H1 (cell line): ENCODE data around the gene YOD1. TPM values are rescaled to one million over a fixed set of nuclear protein-coding genes. Genes with fewer than 3 reads are reported as not detected.

ENCODE experiments used
- CTCF ChIA-PET: fragments of 300-600 bp; sonication (Branson Sonifier 250); formaldehyde crosslinking; loops from one replicate; lab custom pipeline; 2021; ENCODE audit not compliant: partially characterized antibody; lab: Charles Lee
- POLR2A ChIA-PET: fragments of 300-600 bp; sonication (Branson Sonifier 250); formaldehyde crosslinking; loops from one replicate; lab custom pipeline; 2021; ENCODE audit warnings: inconsistent platforms; ENCODE audit not compliant: partially characterized antibody; lab: Charles Lee
- DNase-seq, 2 experiments: peaks; one replicate each; pipeline versions ENCODE4 v3.0.0 to v3.0.0-alpha.2; 2010 to 2022; ENCODE audit warnings: low spot score in 2 of 2, low read depth in 1 of 2, mixed read lengths in 1 of 2
- FAIRE-seq: peaks from 2 replicates; lab custom pipeline; 2011; peaks lifted over from hg19 to GRCh38; lab: Jason Lieb, UNC
- H2AFZ ChIP-seq: 2 replicates; pipeline ENCODE4 v1.8.1; 2012; ENCODE audit warnings: low read length, inconsistent platforms
- H2AK5ac ChIP-seq: 2 replicates; pipeline ENCODE4 v1.6.1; 2013; ENCODE audit warnings: low read depth, low read length
- H2BK120ac ChIP-seq: replicated peaks from 2 replicates; pipeline ENCODE3; 2013; ENCODE audit warnings: low read depth, low read length, inconsistent platforms
- H2BK12ac ChIP-seq: 2 replicates; pipeline ENCODE4 v1.6.1; 2013; ENCODE audit warnings: low read depth, low read length
- H2BK15ac ChIP-seq: 2 replicates; pipeline ENCODE4 v1.6.1; 2013; ENCODE audit warnings: low read length
- H2BK20ac ChIP-seq: 2 replicates; pipeline ENCODE4 v1.6.1; 2013; ENCODE audit warnings: low read length
- H2BK5ac ChIP-seq: 2 replicates; pipeline ENCODE4 v1.6.1; 2013; ENCODE audit warnings: low read depth, low read length
- H3K14ac ChIP-seq: 2 replicates; pipeline ENCODE4 v1.6.1; 2013; ENCODE audit warnings: inconsistent platforms; ENCODE audit not compliant: insufficient read length
- H3K18ac ChIP-seq: 2 replicates; pipeline ENCODE4 v1.6.1; 2013; ENCODE audit warnings: low read length; ENCODE audit errors: extremely low read depth
- H3K23ac ChIP-seq: 2 replicates; pipeline ENCODE4 v1.6.1; 2013; ENCODE audit warnings: inconsistent platforms; ENCODE audit not compliant: insufficient read length
- H3K23me2 ChIP-seq: 2 replicates; pipeline ENCODE4 v1.6.1; 2013; ENCODE audit warnings: low read depth, low read length
- H3K27ac ChIP-seq: 2 replicates; pipeline ENCODE4 v1.6.1; 2011; ENCODE audit warnings: low read depth, low read length, inconsistent platforms
- H3K27me3 ChIP-seq, 4 experiments: replicated peaks in 1 of 4; 1 replicate in 1 of 4; 2 replicates in 3 of 4; pipeline versions ENCODE4 v1.6.1 to v1.8.1; 2011 to 2013; ENCODE audit warnings: low read length in 3 of 4, mild to moderate bottlenecking in 3 of 4, inconsistent platforms in 2 of 4, mixed read lengths in 2 of 4, moderate library complexity in 1 of 4; ENCODE audit not compliant: control insufficient read depth in 3 of 4, insufficient read depth in 3 of 4; ENCODE audit errors: extremely low read depth in 1 of 4
- H3K36me3 ChIP-seq, 4 experiments: 2 replicates each; pipeline versions ENCODE4 v1.6.1 to v1.8.1; 2011 to 2013; ENCODE audit warnings: mild to moderate bottlenecking in 4 of 4, low read length in 3 of 4, moderate library complexity in 2 of 4, control low read depth in 1 of 4, inconsistent platforms in 1 of 4; ENCODE audit not compliant: insufficient read depth in 4 of 4, control insufficient read depth in 2 of 4
- H3K4ac ChIP-seq: replicated peaks from 2 replicates; pipeline ENCODE3; 2013; ENCODE audit warnings: low read length, low read depth, mixed read lengths, inconsistent platforms; ENCODE audit not compliant: insufficient read length
- H3K4me1 ChIP-seq, 4 experiments: replicated peaks in 1 of 4; 1 replicate in 1 of 4; 2 replicates in 3 of 4; pipeline versions ENCODE4 v1.6.1 to v1.8.1; 2011 to 2013; ENCODE audit warnings: low read length in 3 of 4, inconsistent platforms in 2 of 4, mixed read lengths in 1 of 4; ENCODE audit not compliant: insufficient read depth in 4 of 4, control insufficient read depth in 3 of 4
- H3K4me2 ChIP-seq, 2 experiments: 2 replicates each; pipeline versions ENCODE4 v1.6.1 to v1.8.1; 2011 to 2013; ENCODE audit warnings: low read depth in 2 of 2, low read length in 2 of 2, control low read depth in 1 of 2, inconsistent platforms in 1 of 2, mild to moderate bottlenecking in 1 of 2; ENCODE audit not compliant: insufficient read depth in 1 of 2
- H3K4me3 ChIP-seq, 4 experiments: fragments of 200-600, 300-600 bp in 1 of 4; sonication (generic), shearing (Covaris generic), sonication (Bioruptor Twin) in 1 of 4; 2 replicates each; pipeline versions ENCODE4 v1.5.1 to v1.8.1; 2011 to 2016; ENCODE audit warnings: low read length in 4 of 4, low read depth in 3 of 4, control low read depth in 2 of 4, inconsistent platforms in 2 of 4, mild to moderate bottlenecking in 2 of 4, mixed read lengths in 1 of 4, moderate library complexity in 1 of 4; ENCODE audit not compliant: insufficient read depth in 2 of 4; ENCODE audit errors: extremely low read depth in 1 of 4
- H3K56ac ChIP-seq: replicated peaks from 2 replicates; pipeline ENCODE3; 2013; ENCODE audit warnings: low read depth, mild to moderate bottlenecking, mixed read lengths, low read length, inconsistent platforms; ENCODE audit not compliant: insufficient read length
- H3K79me1 ChIP-seq: 2 replicates; pipeline ENCODE4 v1.6.1; 2013; ENCODE audit warnings: low read depth, low read length, control low read depth
- H3K79me2 ChIP-seq, 2 experiments: 2 replicates each; pipeline versions ENCODE4 v1.6.1 to v1.8.1; 2012 to 2013; ENCODE audit warnings: low read length in 2 of 2, mild to moderate bottlenecking in 2 of 2, inconsistent platforms in 1 of 2; ENCODE audit not compliant: insufficient read depth in 2 of 2, control insufficient read depth in 1 of 2
- H3K9ac ChIP-seq, 4 experiments: replicated peaks in 1 of 4; 1 replicate in 1 of 4; 2 replicates in 3 of 4; pipeline versions ENCODE4 v1.6.1 to v1.8.1; 2011 to 2013; ENCODE audit warnings: low read depth in 3 of 4, low read length in 3 of 4, control low read depth in 2 of 4, mild to moderate bottlenecking in 2 of 4, moderate library complexity in 2 of 4, inconsistent platforms in 1 of 4; ENCODE audit errors: extremely low read depth in 1 of 4
- H3K9me3 ChIP-seq, 2 experiments: 2 replicates each; pipeline versions ENCODE4 v1.6.1 to v1.8.1; 2012 to 2013; ENCODE audit warnings: mild to moderate bottlenecking in 2 of 2, moderate library complexity in 2 of 2, control low read depth in 1 of 2, inconsistent platforms in 1 of 2, low read depth in 1 of 2, low read length in 1 of 2, mixed read lengths in 1 of 2; ENCODE audit not compliant: insufficient read depth in 2 of 2
- H4K20me1 ChIP-seq, 2 experiments: replicated peaks in 1 of 2; 2 replicates each; pipeline versions ENCODE3 to v1.8.1; 2011 to 2013; ENCODE audit warnings: inconsistent platforms in 2 of 2, low read length in 2 of 2, mild to moderate bottlenecking in 1 of 2; ENCODE audit not compliant: insufficient read depth in 2 of 2, control insufficient read depth in 1 of 2
- H4K5ac ChIP-seq: 2 replicates; pipeline ENCODE4 v1.6.1; 2013; ENCODE audit warnings: low read length, low read depth, mixed read lengths, inconsistent platforms; ENCODE audit not compliant: insufficient read length
- H4K8ac ChIP-seq: 2 replicates; pipeline ENCODE4 v1.8.0; 2013; ENCODE audit warnings: mild to moderate bottlenecking, moderate library complexity, low read length, inconsistent platforms; ENCODE audit not compliant: insufficient read depth; ENCODE audit errors: extremely low read depth
- H4K91ac ChIP-seq: replicated peaks from 2 replicates; pipeline ENCODE3; 2013; ENCODE audit warnings: low read length, mixed read lengths, inconsistent platforms; ENCODE audit not compliant: insufficient read length
- CHD1 ChIP-seq: IDR thresholded peaks from 2 replicates; pipeline ENCODE4 v1.6.1; 2012; ENCODE audit warnings: low read depth, low read length, improper control_type of control experiment
- KDM4A ChIP-seq: IDR thresholded peaks from one replicate; pipeline ENCODE4 v1.7.1; 2012; ENCODE audit warnings: low read depth, mild to moderate bottlenecking, moderate library complexity, low read length, inconsistent platforms; ENCODE audit not compliant: severe bottlenecking
- KDM5A ChIP-seq: fragments of 200-600 bp; IDR thresholded peaks from 2 replicates; pipeline ENCODE4 v1.7.1; 2012; ENCODE audit warnings: mild to moderate bottlenecking, low read length, inconsistent platforms, mixed read lengths
- NANOG ChIP-seq: IDR thresholded peaks from 2 replicates; pipeline ENCODE4 v1.6.1; 2011; ENCODE audit warnings: low read length, low read depth, mild to moderate bottlenecking, inconsistent platforms; ENCODE audit not compliant: insufficient read depth, poor library complexity, severe bottlenecking
- RNF2 ChIP-seq: fragments of 200-900, 300-1000 bp; sonication (generic); IDR thresholded peaks from 2 replicates; pipeline ENCODE4 v1.7.1; 2016; ENCODE audit warnings: borderline replicate concordance, low read depth, mild to moderate bottlenecking, antibody characterized with exemption, low read length; ENCODE audit not compliant: poor library complexity, severe bottlenecking; ENCODE audit errors: missing control alignments
- RXRA ChIP-seq: IDR thresholded peaks from 2 replicates; pipeline ENCODE4 v1.6.1; 2011; ENCODE audit warnings: low read depth, mild to moderate bottlenecking, low read length, moderate library complexity; ENCODE audit not compliant: insufficient read depth
- SP1 ChIP-seq: IDR thresholded peaks from 2 replicates; pipeline ENCODE4 v1.6.1; 2011; ENCODE audit warnings: low read depth, low read length
- SP2 ChIP-seq: IDR thresholded peaks from 2 replicates; pipeline ENCODE4 v1.6.1; 2012; ENCODE audit warnings: mild to moderate bottlenecking, low read length, inconsistent platforms
- TAF1 ChIP-seq: IDR thresholded peaks from 2 replicates; pipeline ENCODE4 v1.6.1; 2011; ENCODE audit warnings: mild to moderate bottlenecking, low read depth, low read length
- TEAD4 ChIP-seq: IDR thresholded peaks from 2 replicates; pipeline ENCODE4 v1.6.1; 2012; ENCODE audit warnings: low read depth, low read length, inconsistent platforms, mixed read lengths
- WGBS, 2 experiments: shearing (Covaris generic) in 1 of 2; methylation state at CpG; one replicate each; pipeline versions ENCODE4 v1.1.6 to v1.1.7; 2013 to 2015; ENCODE audit warnings: low lambda C conversion rate in 2 of 2, mixed read lengths in 2 of 2, inconsistent platforms in 1 of 2, low coverage in 1 of 2, missing lambda C conversion rate in 1 of 2; ENCODE audit not compliant: insufficient replicate concordance in 2 of 2, insufficient coverage in 1 of 2, insufficient read length in 1 of 2; ENCODE audit errors: extremely low coverage in 1 of 2, missing lambda C conversion rate in 1 of 2; 5-methylcytosine and 5-hydroxymethylcytosine counted together
- polyA plus RNA-seq, 7 experiments: library from polyadenylated mRNA; depleted of rRNA in 3 of 7; stranded (reverse) in 5 of 7; unstranded in 2 of 7; fragments of >200 nt in 5 of 7; fragments of 200-250 nt in 2 of 7; gene quantifications; 1 replicate in 5 of 7; 2 replicates in 1 of 7; 4 replicates in 1 of 7; pipeline versions ENCODE4 v1.2.1 to v1.2.3, GENCODE V29; 2011 to 2013; ENCODE audit warnings: missing spikeins in 2 of 7, mixed read lengths in 2 of 7
- total RNA-seq: library from RNA; stranded (reverse); fragmentation: NEBNext Ultra II Directional; extraction: Animal tissue kit (Norgen Biotek cat#: 25700); gene quantifications from 2 replicates; pipeline ENCODE4 v1.2.1, GENCODE V29; 2021

Gene YOD1
- total and polyA plus RNA-seq, 2 of the 8 experiments (the other 6 are each of a cell fraction or from before 2014, with no cell fraction given): 1.9 to 11.8 TPM

DNA sequence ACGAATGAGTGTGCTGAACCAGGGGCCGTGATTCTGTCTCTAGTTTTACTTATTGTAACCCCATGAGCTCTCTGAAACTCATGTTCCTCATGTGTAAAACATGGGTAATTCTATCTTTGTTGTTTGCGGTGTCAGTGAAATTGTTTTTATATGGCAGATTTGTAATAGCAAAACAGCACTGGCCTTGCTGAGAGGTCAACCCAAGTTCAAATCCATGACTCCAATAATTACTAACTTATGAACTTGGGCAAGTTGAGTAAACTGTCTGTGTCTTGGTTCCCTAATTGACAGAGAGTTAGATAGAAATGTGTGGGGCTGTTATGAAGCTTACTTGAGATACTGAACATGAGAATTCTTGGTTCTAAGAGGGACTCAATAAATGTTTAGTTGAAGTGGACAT is 36.3 kb downstream of the YOD1 start:
- Histone ChIP-seq H3K23ac (no peak overlapping the region), H3K36me3 (no peaks in the 10 kb centered on the region), H4K20me1 (no peaks in the 10 kb centered on the region), H2BK15ac (no peak overlapping the region), H3K79me1 (no peaks in the 10 kb centered on the region), H2AFZ (no peak overlapping the region), H3K4me1 (no peaks in the 10 kb centered on the region), H4K5ac (no peak overlapping the region), H3K4me3 (no peak overlapping the region), H3K79me2 (no peaks in the 10 kb centered on the region), H3K9ac (no peak overlapping the region), H3K9me3 (no peaks in the 10 kb centered on the region), H2BK120ac (no peak overlapping the region), H2BK5ac (no peak overlapping the region), H2AK5ac (no peak overlapping the region), H3K14ac (no peak overlapping the region), H3K4ac (no peak overlapping the region), H3K27me3 (no peaks in the 10 kb centered on the region), H3K18ac (no peak overlapping the region), H4K91ac (no peak overlapping the region), H2BK20ac (no peak overlapping the region), H3K56ac (no peak overlapping the region), H3K27ac (no peak overlapping the region), H2BK12ac (no peak overlapping the region), H3K23me2 (no peaks in the 10 kb centered on the region), H3K4me2 (no peak overlapping the region), H4K8ac (no peak overlapping the region)
- ChIA-PET CTCF (interaction anchor here (1.2 to 4.1 kb wide), 4 partner anchors 10 to 351 kb away, joined by 3 to 22 read pairs (median 4); no protein-coding TSS in a partner anchor), POLR2A (no interaction called here)
- TF ChIP-seq CHD1 (no peak), SP1 (no peak), KDM5A (no peak), SP2 (no peak), RNF2 (no peak), TAF1 (no peak), NANOG (no peak), RXRA (no peak), TEAD4 (no peak), KDM4A (no peak)
- no peak for DNase-seq
- 98% methylated on average over 3 of the region's 3 CpGs; no CpG with 5 or more reads in 1 of the 2 experiments for WGBS, 2 experiments
- FAIRE-seq: no peak
